HepG2 (cell line): ENCODE measurements around the gene LTBR. TPM values are rescaled to one million over a fixed set of nuclear protein-coding genes. Genes with fewer than 3 reads are reported as not detected.
A peak's percentile ranks its signal among the peaks of the same experiment; 100 is the strongest.

Source experiments
- ARID3A ChIP-seq: IDR thresholded peaks from 2 replicates; pipeline ENCODE4 v1.6.1; 2012; ENCODE audit warnings: low read depth, low read length, improper control_type of control experiment
- CBFB ChIP-seq: sonication (generic); formaldehyde crosslinking; IDR thresholded peaks from 2 replicates; pipeline ENCODE4 v1.4.0; 2020; ENCODE audit warnings: missing genetic modification reagents
- IKZF5 ChIP-seq: IDR thresholded peaks from 2 replicates; pipeline ENCODE4 v1.6.1; 2018; ENCODE audit warnings: missing genetic modification reagents, mild to moderate bottlenecking, missing compliant biosample characterization
- LCORL ChIP-seq, 2 experiments: fragments of 450-650 bp in 1 of 2; sonication (generic) in 1 of 2; formaldehyde crosslinking in 1 of 2; IDR thresholded peaks; 2 replicates each; pipeline versions ENCODE4 v1.5.0 to v1.6.1; 2017 to 2020; ENCODE audit warnings: antibody characterized with exemption in 1 of 2, missing genetic modification reagents in 1 of 2
- MED1 ChIP-seq: sonication (generic); formaldehyde crosslinking; IDR thresholded peaks from 2 replicates; pipeline ENCODE4 v1.4.0; 2020; ENCODE audit warnings: missing genetic modification reagents
- MIER3 ChIP-seq: IDR thresholded peaks from 2 replicates; pipeline ENCODE4 v1.6.1; 2016; ENCODE audit warnings: missing compliant biosample characterization, borderline replicate concordance
- NCOA2 ChIP-seq: sonication (generic); formaldehyde crosslinking; IDR thresholded peaks from 2 replicates; pipeline ENCODE4 v1.8.0; 2022; ENCODE audit warnings: inconsistent platforms
- PHF8 ChIP-seq: sonication (generic); formaldehyde crosslinking; IDR thresholded peaks from 2 replicates; pipeline ENCODE4 v1.5.0; 2020; ENCODE audit warnings: missing genetic modification reagents
- POGK ChIP-seq: sonication (generic); formaldehyde crosslinking; conservative IDR thresholded peaks from 2 replicates; pipeline ENCODE4 v1.8.0; 2022; ENCODE audit warnings: mild to moderate bottlenecking, moderate library complexity, missing genetic modification reagents
- POGZ ChIP-seq: sonication (generic); formaldehyde crosslinking; IDR thresholded peaks from 2 replicates; pipeline ENCODE4 v1.4.0; 2020; ENCODE audit warnings: mild to moderate bottlenecking, missing genetic modification reagents
- RELA ChIP-seq: sonication (generic); formaldehyde crosslinking; IDR thresholded peaks from 2 replicates; pipeline ENCODE4 v1.4.0; 2020; ENCODE audit warnings: missing genetic modification reagents
- TARDBP ChIP-seq: sonication (generic); formaldehyde crosslinking; IDR thresholded peaks from 2 replicates; pipeline ENCODE4 v1.8.0; 2022; ENCODE audit warnings: mild to moderate bottlenecking, missing genetic modification reagents
- TFDP1 ChIP-seq: IDR thresholded peaks from 2 replicates; pipeline ENCODE4 v1.6.1; 2016; ENCODE audit warnings: missing compliant biosample characterization, missing genetic modification reagents, borderline replicate concordance
- ZBTB26 ChIP-seq: IDR thresholded peaks from 2 replicates; pipeline ENCODE4 v1.6.1; 2016; ENCODE audit warnings: missing compliant biosample characterization, missing genetic modification reagents, borderline replicate concordance
- ZBTB46 ChIP-seq: sonication (generic); formaldehyde crosslinking; IDR thresholded peaks from 2 replicates; pipeline ENCODE4 v1.4.0; 2020; ENCODE audit warnings: mild to moderate bottlenecking, missing genetic modification reagents, borderline replicate concordance
- ZFP36L1 ChIP-seq: sonication (generic); formaldehyde crosslinking; IDR thresholded peaks from 2 replicates; pipeline ENCODE4 v1.8.0; 2022; ENCODE audit warnings: mild to moderate bottlenecking, missing genetic modification reagents, moderate library complexity
- ZNF20 ChIP-seq: sonication (generic); formaldehyde crosslinking; IDR thresholded peaks from 2 replicates; pipeline ENCODE4 v1.4.0; 2020; ENCODE audit warnings: mild to moderate bottlenecking, moderate library complexity, missing genetic modification reagents
- ZNF251 ChIP-seq: sonication (generic); formaldehyde crosslinking; IDR thresholded peaks from 2 replicates; pipeline ENCODE4 v1.9.0; 2021; ENCODE audit warnings: mild to moderate bottlenecking, missing genetic modification reagents
- ZNF274 ChIP-seq: sonication (generic); formaldehyde crosslinking; IDR thresholded peaks from 2 replicates; pipeline ENCODE4 v1.5.1; 2020; ENCODE audit warnings: mild to moderate bottlenecking, missing genetic modification reagents
- polyA plus RNA-seq, 8 experiments: library from polyadenylated mRNA; depleted of rRNA in 3 of 8; stranded (reverse) in 7 of 8; unstranded in 1 of 8; fragments of >200 nt; fragmentation: Illumina TruSeq in 4 of 8; extraction: Trizol in 4 of 8; gene quantifications; 2 replicates each; pipeline versions ENCODE4 v1.2.1 to v1.2.3, GENCODE V29; 2011 to 2016; ENCODE audit warnings: low read depth in 4 of 8, missing spikeins in 1 of 8, mixed read lengths in 1 of 8; ENCODE audit not compliant: insufficient read depth in 1 of 8
- total RNA-seq, 5 experiments: library from RNA; depleted of rRNA; stranded (reverse); fragments of >200 nt; fragmentation: Illumina TruSeq; extraction: Trizol; gene quantifications; 2 replicates each; pipeline ENCODE4 v1.2.3, GENCODE V29; 2016; ENCODE audit warnings: low read depth in 1 of 5

LTBR gene
- total and polyA plus RNA-seq, 2 of the 13 experiments (the other 11 are each of a cell fraction or from before 2014, with no cell fraction given) = 31.4 to 34.8 TPM

- TF ChIP-seq TFDP1 (CRISPR knock-in tag) = peak; percentile 92; the same call in 1 of the 2 replicates
- TF ChIP-seq ZFP36L1 (CRISPR knock-in tag) = peak; percentile 98
- no peak for TF ChIP-seq ZNF251
- TF ChIP-seq IKZF5 (CRISPR knock-in tag) = peak; percentile 94
- TF ChIP-seq LCORL (IDR thresholded peaks at IDR 0.05) = no peak
- peak; percentile 98 for TF ChIP-seq LCORL (CRISPR knock-in tag; IDR thresholded peaks at IDR 0.05)
- TF ChIP-seq ZNF20 (CRISPR knock-in tag) = peak; percentile 22; the same call in 1 of the 2 replicates
- TF ChIP-seq CBFB = peak; percentile 91
- peak; percentile 83 for TF ChIP-seq NCOA2
- TF ChIP-seq POGK (CRISPR knock-in tag) = peak; percentile 95
- no peak for TF ChIP-seq ARID3A
- TF ChIP-seq MIER3 (CRISPR knock-in tag) = peak; percentile 92
- TF ChIP-seq POGZ (CRISPR knock-in tag) = peak; percentile 68
- peak; percentile 97 for TF ChIP-seq TARDBP
- TF ChIP-seq ZBTB46 (CRISPR knock-in tag) = 0 out of 2 replicates have a peak, but pooled peaks have one; percentile 27
- TF ChIP-seq ZNF274 (CRISPR knock-in tag) = peak; percentile 83; the same call in 1 of the 2 replicates
- TF ChIP-seq ZBTB26 (CRISPR knock-in tag) = 0 out of 2 replicates have a peak, but pooled peaks have one; percentile 69
- peak; percentile 90 for TF ChIP-seq MED1 (CRISPR knock-in tag)
- TF ChIP-seq RELA (CRISPR knock-in tag) = peak; percentile 90; the same call in 1 of the 2 replicates
- peak; percentile 87 for TF ChIP-seq PHF8 (CRISPR knock-in tag)
Measured at GRCh38 chr12:6383572-6384498, at the start of gene LTBR (continued).
